GM18861 (cell line): Measurements from ENCODE around the gene NOL3.

Source experiments
- ATAC-seq: cut with Tn5 transposase; IDR thresholded peaks from one replicate; pipeline ENCODE4 v1.9.1; 2021; ENCODE audit not compliant: unreplicated experiment

Gene NOL3

GRCh38 chr16:67154578-67155294, 15.6 kb upstream of the NOL3 start:
- ATAC-seq, result no peak

GRCh38 chr16:67155295-67156142, 14.8 kb upstream of the NOL3 start:
- no peak for ATAC-seq

- no peak for ATAC-seq
Measured at GRCh38 chr16:67156143-67156844, 14.0 kb upstream of the NOL3 start.

GRCh38 chr16:67157106-67157748, 13.1 kb upstream of the NOL3 start:
- no peak for ATAC-seq

- no peak for ATAC-seq
Measured at GRCh38 chr16:67157892-67158635, 12.3 kb upstream of the NOL3 start.

GRCh38 chr16:67158637-67159600, 11.4 kb upstream of the NOL3 start:
- ATAC-seq, result no peak

- no peak for ATAC-seq
Measured at GRCh38 chr16:67161595-67162058, 8.7 kb upstream of the NOL3 start.

GRCh38 chr16:67162506-67163163, 7.7 kb upstream of the NOL3 start:
- ATAC-seq, result no peak

GRCh38 chr16:67163164-67163998, 7.0 kb upstream of the NOL3 start:
- no peak for ATAC-seq

GRCh38 chr16:67163999-67164558, 6.3 kb upstream of the NOL3 start:
- ATAC-seq, result no peak

GRCh38 chr16:67164599-67165061, 5.7 kb upstream of the NOL3 start, which contains the start of gene HSF4:
Gene HSF4, plus strand, starts transcription at chr16:67164745. Its CDS starts 67 bp downstream, at chr16:67164812.
- no peak for ATAC-seq

GRCh38 chr16:67165121-67166078, 4.9 kb upstream of the NOL3 start:
- no peak for ATAC-seq

GRCh38 chr16:67166110-67166547, 4.2 kb upstream of the NOL3 start:
- ATAC-seq, result no peak

- ATAC-seq, result no peak
Measured at GRCh38 chr16:67166598-67167168, 3.7 kb upstream of the NOL3 start.

- ATAC-seq, result no peak
Measured at GRCh38 chr16:67167588-67167987, 2.8 kb upstream of the NOL3 start.

- ATAC-seq, result no peak
Measured at GRCh38 chr16:67169011-67169451, 1.3 kb upstream of the NOL3 start.
